H1 (cell line): Measurements from ENCODE around the gene ERVW-1. TPM values are rescaled to one million over a fixed set of nuclear protein-coding genes. Genes with fewer than 3 reads are reported as not detected.

Experiments
- CTCF ChIA-PET: fragments of 300-600 bp; sonication (Branson Sonifier 250); formaldehyde crosslinking; loops from one replicate; lab custom pipeline; 2021; ENCODE audit not compliant: partially characterized antibody; lab: Charles Lee
- POLR2A ChIA-PET: fragments of 300-600 bp; sonication (Branson Sonifier 250); formaldehyde crosslinking; loops from one replicate; lab custom pipeline; 2021; ENCODE audit warnings: inconsistent platforms; ENCODE audit not compliant: partially characterized antibody; lab: Charles Lee
- DNase-seq, 2 experiments: peaks; one replicate each; pipeline versions ENCODE4 v3.0.0 to v3.0.0-alpha.2; 2010 to 2022; ENCODE audit warnings: low spot score in 2 of 2, low read depth in 1 of 2, mixed read lengths in 1 of 2
- FAIRE-seq: peaks from 2 replicates; lab custom pipeline; 2011; peaks lifted over from hg19 to GRCh38; lab: Jason Lieb, UNC
- H2AFZ ChIP-seq: 2 replicates; pipeline ENCODE4 v1.8.1; 2012; ENCODE audit warnings: low read length, inconsistent platforms
- H2AK5ac ChIP-seq: 2 replicates; pipeline ENCODE4 v1.6.1; 2013; ENCODE audit warnings: low read depth, low read length
- H2BK120ac ChIP-seq: replicated peaks from 2 replicates; pipeline ENCODE3; 2013; ENCODE audit warnings: low read depth, low read length, inconsistent platforms
- H2BK12ac ChIP-seq: 2 replicates; pipeline ENCODE4 v1.6.1; 2013; ENCODE audit warnings: low read depth, low read length
- H2BK15ac ChIP-seq: 2 replicates; pipeline ENCODE4 v1.6.1; 2013; ENCODE audit warnings: low read length
- H2BK20ac ChIP-seq: 2 replicates; pipeline ENCODE4 v1.6.1; 2013; ENCODE audit warnings: low read length
- H2BK5ac ChIP-seq: 2 replicates; pipeline ENCODE4 v1.6.1; 2013; ENCODE audit warnings: low read depth, low read length
- H3K14ac ChIP-seq: 2 replicates; pipeline ENCODE4 v1.6.1; 2013; ENCODE audit warnings: inconsistent platforms; ENCODE audit not compliant: insufficient read length
- H3K18ac ChIP-seq: 2 replicates; pipeline ENCODE4 v1.6.1; 2013; ENCODE audit warnings: low read length; ENCODE audit errors: extremely low read depth
- H3K23ac ChIP-seq: 2 replicates; pipeline ENCODE4 v1.6.1; 2013; ENCODE audit warnings: inconsistent platforms; ENCODE audit not compliant: insufficient read length
- H3K23me2 ChIP-seq: 2 replicates; pipeline ENCODE4 v1.6.1; 2013; ENCODE audit warnings: low read depth, low read length
- H3K27ac ChIP-seq: 2 replicates; pipeline ENCODE4 v1.6.1; 2011; ENCODE audit warnings: low read depth, low read length, inconsistent platforms
- H3K27me3 ChIP-seq, 4 experiments: replicated peaks in 1 of 4; 1 replicate in 1 of 4; 2 replicates in 3 of 4; pipeline versions ENCODE4 v1.6.1 to v1.8.1; 2011 to 2013; ENCODE audit warnings: low read length in 3 of 4, mild to moderate bottlenecking in 3 of 4, inconsistent platforms in 2 of 4, mixed read lengths in 2 of 4, moderate library complexity in 1 of 4; ENCODE audit not compliant: control insufficient read depth in 3 of 4, insufficient read depth in 3 of 4; ENCODE audit errors: extremely low read depth in 1 of 4
- H3K36me3 ChIP-seq, 4 experiments: 2 replicates each; pipeline versions ENCODE4 v1.6.1 to v1.8.1; 2011 to 2013; ENCODE audit warnings: mild to moderate bottlenecking in 4 of 4, low read length in 3 of 4, moderate library complexity in 2 of 4, control low read depth in 1 of 4, inconsistent platforms in 1 of 4; ENCODE audit not compliant: insufficient read depth in 4 of 4, control insufficient read depth in 2 of 4
- H3K4ac ChIP-seq: replicated peaks from 2 replicates; pipeline ENCODE3; 2013; ENCODE audit warnings: low read length, low read depth, mixed read lengths, inconsistent platforms; ENCODE audit not compliant: insufficient read length
- H3K4me1 ChIP-seq, 4 experiments: replicated peaks in 1 of 4; 1 replicate in 1 of 4; 2 replicates in 3 of 4; pipeline versions ENCODE4 v1.6.1 to v1.8.1; 2011 to 2013; ENCODE audit warnings: low read length in 3 of 4, inconsistent platforms in 2 of 4, mixed read lengths in 1 of 4; ENCODE audit not compliant: insufficient read depth in 4 of 4, control insufficient read depth in 3 of 4
- H3K4me2 ChIP-seq, 2 experiments: 2 replicates each; pipeline versions ENCODE4 v1.6.1 to v1.8.1; 2011 to 2013; ENCODE audit warnings: low read depth in 2 of 2, low read length in 2 of 2, control low read depth in 1 of 2, inconsistent platforms in 1 of 2, mild to moderate bottlenecking in 1 of 2; ENCODE audit not compliant: insufficient read depth in 1 of 2
- H3K4me3 ChIP-seq, 4 experiments: fragments of 200-600, 300-600 bp in 1 of 4; sonication (generic), shearing (Covaris generic), sonication (Bioruptor Twin) in 1 of 4; 2 replicates each; pipeline versions ENCODE4 v1.5.1 to v1.8.1; 2011 to 2016; ENCODE audit warnings: low read length in 4 of 4, low read depth in 3 of 4, control low read depth in 2 of 4, inconsistent platforms in 2 of 4, mild to moderate bottlenecking in 2 of 4, mixed read lengths in 1 of 4, moderate library complexity in 1 of 4; ENCODE audit not compliant: insufficient read depth in 2 of 4; ENCODE audit errors: extremely low read depth in 1 of 4
- H3K56ac ChIP-seq: replicated peaks from 2 replicates; pipeline ENCODE3; 2013; ENCODE audit warnings: low read depth, mild to moderate bottlenecking, mixed read lengths, low read length, inconsistent platforms; ENCODE audit not compliant: insufficient read length
- H3K79me1 ChIP-seq: 2 replicates; pipeline ENCODE4 v1.6.1; 2013; ENCODE audit warnings: low read depth, low read length, control low read depth
- H3K79me2 ChIP-seq, 2 experiments: 2 replicates each; pipeline versions ENCODE4 v1.6.1 to v1.8.1; 2012 to 2013; ENCODE audit warnings: low read length in 2 of 2, mild to moderate bottlenecking in 2 of 2, inconsistent platforms in 1 of 2; ENCODE audit not compliant: insufficient read depth in 2 of 2, control insufficient read depth in 1 of 2
- H3K9ac ChIP-seq, 4 experiments: replicated peaks in 1 of 4; 1 replicate in 1 of 4; 2 replicates in 3 of 4; pipeline versions ENCODE4 v1.6.1 to v1.8.1; 2011 to 2013; ENCODE audit warnings: low read depth in 3 of 4, low read length in 3 of 4, control low read depth in 2 of 4, mild to moderate bottlenecking in 2 of 4, moderate library complexity in 2 of 4, inconsistent platforms in 1 of 4; ENCODE audit errors: extremely low read depth in 1 of 4
- H3K9me3 ChIP-seq, 2 experiments: 2 replicates each; pipeline versions ENCODE4 v1.6.1 to v1.8.1; 2012 to 2013; ENCODE audit warnings: mild to moderate bottlenecking in 2 of 2, moderate library complexity in 2 of 2, control low read depth in 1 of 2, inconsistent platforms in 1 of 2, low read depth in 1 of 2, low read length in 1 of 2, mixed read lengths in 1 of 2; ENCODE audit not compliant: insufficient read depth in 2 of 2
- H4K20me1 ChIP-seq, 2 experiments: replicated peaks in 1 of 2; 2 replicates each; pipeline versions ENCODE3 to v1.8.1; 2011 to 2013; ENCODE audit warnings: inconsistent platforms in 2 of 2, low read length in 2 of 2, mild to moderate bottlenecking in 1 of 2; ENCODE audit not compliant: insufficient read depth in 2 of 2, control insufficient read depth in 1 of 2
- H4K5ac ChIP-seq: 2 replicates; pipeline ENCODE4 v1.6.1; 2013; ENCODE audit warnings: low read length, low read depth, mixed read lengths, inconsistent platforms; ENCODE audit not compliant: insufficient read length
- H4K8ac ChIP-seq: 2 replicates; pipeline ENCODE4 v1.8.0; 2013; ENCODE audit warnings: mild to moderate bottlenecking, moderate library complexity, low read length, inconsistent platforms; ENCODE audit not compliant: insufficient read depth; ENCODE audit errors: extremely low read depth
- H4K91ac ChIP-seq: replicated peaks from 2 replicates; pipeline ENCODE3; 2013; ENCODE audit warnings: low read length, mixed read lengths, inconsistent platforms; ENCODE audit not compliant: insufficient read length
- FOSL1 ChIP-seq: IDR thresholded peaks from 2 replicates; pipeline ENCODE4 v1.6.1; 2011; ENCODE audit warnings: mild to moderate bottlenecking, low read depth, low read length, moderate library complexity; ENCODE audit not compliant: insufficient read depth
- GTF2F1 ChIP-seq: IDR thresholded peaks from 2 replicates; pipeline ENCODE4 v1.6.1; 2012; ENCODE audit warnings: low read depth, low read length, improper control_type of control experiment, borderline replicate concordance
- HDAC6 ChIP-seq: IDR thresholded peaks from one replicate; pipeline ENCODE4 v1.7.1; 2012; ENCODE audit warnings: low read depth, mild to moderate bottlenecking, inconsistent platforms, low read length, moderate library complexity
- JUN ChIP-seq: IDR thresholded peaks from 2 replicates; pipeline ENCODE4 v1.6.1; 2011; ENCODE audit warnings: low read depth, mild to moderate bottlenecking, improper control_type of control experiment, low read length
- NRF1 ChIP-seq: IDR thresholded peaks from 2 replicates; pipeline ENCODE4 v1.6.1; 2011; ENCODE audit warnings: mild to moderate bottlenecking, low read depth, low read length, improper control_type of control experiment
- RNF2 ChIP-seq: fragments of 200-900, 300-1000 bp; sonication (generic); IDR thresholded peaks from 2 replicates; pipeline ENCODE4 v1.7.1; 2016; ENCODE audit warnings: borderline replicate concordance, low read depth, mild to moderate bottlenecking, antibody characterized with exemption, low read length; ENCODE audit not compliant: poor library complexity, severe bottlenecking; ENCODE audit errors: missing control alignments
- SAP30 ChIP-seq: fragments of 300-600 bp; sonication (generic); IDR thresholded peaks from 2 replicates; pipeline ENCODE4 v1.7.1; 2012; ENCODE audit warnings: low read length, moderate library complexity, mild to moderate bottlenecking, inconsistent platforms; ENCODE audit not compliant: insufficient read depth, insufficient replicate concordance
- SIN3A ChIP-seq, 2 experiments: IDR thresholded peaks in 1 of 2; conservative IDR thresholded peaks in 1 of 2; 2 replicates each; pipeline ENCODE4 v1.6.1; 2011 to 2012; ENCODE audit warnings: low read length in 2 of 2, improper control_type of control experiment in 1 of 2, low read depth in 1 of 2, mild to moderate bottlenecking in 1 of 2
- SIRT6 ChIP-seq: IDR thresholded peaks from one replicate; pipeline ENCODE4 v1.7.1; 2012; ENCODE audit warnings: low read length, inconsistent platforms
- TAF1 ChIP-seq: IDR thresholded peaks from 2 replicates; pipeline ENCODE4 v1.6.1; 2011; ENCODE audit warnings: mild to moderate bottlenecking, low read depth, low read length
- WGBS, 2 experiments: shearing (Covaris generic) in 1 of 2; methylation state at CpG; one replicate each; pipeline versions ENCODE4 v1.1.6 to v1.1.7; 2013 to 2015; ENCODE audit warnings: low lambda C conversion rate in 2 of 2, mixed read lengths in 2 of 2, inconsistent platforms in 1 of 2, low coverage in 1 of 2, missing lambda C conversion rate in 1 of 2; ENCODE audit not compliant: insufficient replicate concordance in 2 of 2, insufficient coverage in 1 of 2, insufficient read length in 1 of 2; ENCODE audit errors: extremely low coverage in 1 of 2, missing lambda C conversion rate in 1 of 2; 5-methylcytosine and 5-hydroxymethylcytosine counted together
- polyA plus RNA-seq, 7 experiments: library from polyadenylated mRNA; depleted of rRNA in 3 of 7; stranded (reverse) in 5 of 7; unstranded in 2 of 7; fragments of >200 nt in 5 of 7; fragments of 200-250 nt in 2 of 7; gene quantifications; 1 replicate in 5 of 7; 2 replicates in 1 of 7; 4 replicates in 1 of 7; pipeline versions ENCODE4 v1.2.1 to v1.2.3, GENCODE V29; 2011 to 2013; ENCODE audit warnings: missing spikeins in 2 of 7, mixed read lengths in 2 of 7
- total RNA-seq: library from RNA; stranded (reverse); fragmentation: NEBNext Ultra II Directional; extraction: Animal tissue kit (Norgen Biotek cat#: 25700); gene quantifications from 2 replicates; pipeline ENCODE4 v1.2.1, GENCODE V29; 2021
- TF ChIP-seq, protein P1 (sequence below), 3 experiments: IDR thresholded peaks; 1 replicate in 2 of 3; 2 replicates in 1 of 3; pipeline versions ENCODE4 v1.5.1 to v1.6.1; 2011; ENCODE audit warnings: low read length in 3 of 3, mild to moderate bottlenecking in 3 of 3, inconsistent platforms in 2 of 3, low read depth in 1 of 3, moderate library complexity in 1 of 3; ENCODE audit not compliant: insufficient read depth in 1 of 3; ENCODE audit errors: control extremely low read depth in 1 of 3

The ERVW-1 gene
- total and polyA plus RNA-seq, 2 of the 8 experiments (the other 6 are each of a cell fraction or from before 2014, with no cell fraction given), result 0.08 TPM; not detected in 1

DNA sequence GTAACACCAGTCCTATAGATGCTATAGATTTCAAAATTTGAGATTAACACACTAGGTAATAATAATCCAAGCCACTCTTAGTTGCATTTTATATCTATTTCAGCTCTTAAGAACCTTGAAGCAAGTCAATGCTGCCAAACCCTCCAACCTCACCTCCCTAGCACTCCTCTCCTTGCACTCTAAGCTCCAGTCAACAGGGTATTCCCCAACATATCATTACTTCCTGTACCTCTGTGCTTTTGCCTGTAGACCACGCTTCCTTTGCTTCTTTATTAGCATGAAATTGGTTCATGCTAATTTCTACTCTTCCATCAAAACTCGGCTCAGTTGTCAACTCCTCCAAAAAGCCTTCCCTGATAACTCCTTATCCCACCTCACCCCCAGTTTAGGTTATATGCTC, 26.0 kb upstream of the ERVW-1 start:
- H2BK12ac ChIP-seq, result no peak overlapping the region
- H3K36me3 ChIP-seq, result peaks cover 2 to 45% (median 15%) of the 10 kb centered on the region in 4 experiments; a peak in 6 of 8 replicates
- no peak for FAIRE-seq
- no peak for TF ChIP-seq FOSL1
- TF ChIP-seq NRF1, result no peak
- no peak for TF ChIP-seq SAP30
- TF ChIP-seq, protein P1, sequence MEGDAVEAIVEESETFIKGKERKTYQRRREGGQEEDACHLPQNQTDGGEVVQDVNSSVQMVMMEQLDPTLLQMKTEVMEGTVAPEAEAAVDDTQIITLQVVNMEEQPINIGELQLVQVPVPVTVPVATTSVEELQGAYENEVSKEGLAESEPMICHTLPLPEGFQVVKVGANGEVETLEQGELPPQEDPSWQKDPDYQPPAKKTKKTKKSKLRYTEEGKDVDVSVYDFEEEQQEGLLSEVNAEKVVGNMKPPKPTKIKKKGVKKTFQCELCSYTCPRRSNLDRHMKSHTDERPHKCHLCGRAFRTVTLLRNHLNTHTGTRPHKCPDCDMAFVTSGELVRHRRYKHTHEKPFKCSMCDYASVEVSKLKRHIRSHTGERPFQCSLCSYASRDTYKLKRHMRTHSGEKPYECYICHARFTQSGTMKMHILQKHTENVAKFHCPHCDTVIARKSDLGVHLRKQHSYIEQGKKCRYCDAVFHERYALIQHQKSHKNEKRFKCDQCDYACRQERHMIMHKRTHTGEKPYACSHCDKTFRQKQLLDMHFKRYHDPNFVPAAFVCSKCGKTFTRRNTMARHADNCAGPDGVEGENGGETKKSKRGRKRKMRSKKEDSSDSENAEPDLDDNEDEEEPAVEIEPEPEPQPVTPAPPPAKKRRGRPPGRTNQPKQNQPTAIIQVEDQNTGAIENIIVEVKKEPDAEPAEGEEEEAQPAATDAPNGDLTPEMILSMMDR (IDR thresholded peaks at IDR 0.05; ENCODE audit: control extremely low read depth in 1 of 3, insufficient read depth in 1 of 3, low read depth in 1 of 3, low read length in 3 of 3), result no peak
- TF ChIP-seq JUN, result no peak
- TF ChIP-seq HDAC6, result no peak
- TF ChIP-seq GTF2F1, result no peak
- TF ChIP-seq SIRT6, result no peak
- TF ChIP-seq RNF2, result no peak
- no peak for TF ChIP-seq SIN3A (conservative IDR thresholded peaks at IDR 0.05 in 1 of 2, IDR thresholded peaks at IDR 0.05 in 1 of 2; ENCODE audit: low read depth in 1 of 2, low read length in 2 of 2)
- no peak for TF ChIP-seq TAF1

More for the DNA sequence above, 26.0 kb upstream of the ERVW-1 start:
- H3K79me1 ChIP-seq, result no peaks in the 10 kb centered on the region
- no peak overlapping the region for H4K5ac ChIP-seq
- no peak overlapping the region for H4K8ac ChIP-seq
- no peaks in the 10 kb centered on the region for H3K27me3 ChIP-seq
- no peaks in the 10 kb centered on the region for H3K79me2 ChIP-seq
- H3K4ac ChIP-seq, result no peak overlapping the region
- no peak overlapping the region for H3K27ac ChIP-seq
- no peak overlapping the region for H3K14ac ChIP-seq
- H2BK5ac ChIP-seq, result no peak overlapping the region
- WGBS, 2 experiments, result 69% methylated on average over 2 of the region's 2 CpGs; no CpG with 5 or more reads in 1 of the 2 experiments
- H3K56ac ChIP-seq, result no peak overlapping the region
- H3K9ac ChIP-seq, result no peak overlapping the region
- POLR2A ChIA-PET, result no interaction called here
- H2BK20ac ChIP-seq, result no peak overlapping the region
- no peaks in the 10 kb centered on the region for H3K9me3 ChIP-seq
- H4K20me1 ChIP-seq, result peaks cover 0 to 2% of the 10 kb centered on the region in 2 experiments
- no peak overlapping the region for H3K23ac ChIP-seq
- no peak overlapping the region for H3K18ac ChIP-seq
- CTCF ChIA-PET, result no interaction called here
- H2AK5ac ChIP-seq, result no peak overlapping the region
- DNase-seq, result no peak
- H3K4me2 ChIP-seq, result no peak overlapping the region
- H4K91ac ChIP-seq, result no peak overlapping the region
- no peaks in the 10 kb centered on the region for H3K4me1 ChIP-seq
- no peak overlapping the region for H3K4me3 ChIP-seq
- H2BK15ac ChIP-seq, result no peak overlapping the region
- H3K23me2 ChIP-seq, result no peaks in the 10 kb centered on the region
- no peak overlapping the region for H2AFZ ChIP-seq
- no peak overlapping the region for H2BK120ac ChIP-seq
